WTC11 (cell line): ENCODE data around the gene RNF169. TPM values are rescaled to one million over a fixed set of nuclear protein-coding genes. Genes with fewer than 3 reads are reported as not detected.

Source experiments
- ATAC-seq: fragments of 200-7000 bp; cut with Tn5 transposase; 2 replicates; pipeline ENCODE4 v1.10.0; 2021; ENCODE audit warnings: mild to moderate bottlenecking, moderate library complexity
- CTCF ChIA-PET: fragments of 300-600 bp; sonication (Branson Sonifier 250); formaldehyde crosslinking; loops from one replicate; lab custom pipeline; 2021; ENCODE audit warnings: antibody characterized with exemption; lab: Charles Lee
- POLR2A ChIA-PET: fragments of 350-600 bp; sonication (Branson Sonifier 250); formaldehyde crosslinking; loops from one replicate; lab custom pipeline; 2021; ENCODE audit warnings: antibody characterized with exemption; lab: Charles Lee
- DNase-seq: peaks from one replicate; pipeline ENCODE4 v3.0.0; 2021; ENCODE audit warnings: low spot score
- H3K27ac Mint-ChIP-seq: 2 replicates; pipeline ENCODE4 v1.8.0; 2021; ENCODE audit warnings: mixed read lengths
- H3K27me3 Mint-ChIP-seq: 2 replicates; pipeline ENCODE4 v1.8.0; 2021; ENCODE audit warnings: low read depth, mild to moderate bottlenecking, moderate library complexity, mixed read lengths
- H3K36me3 Mint-ChIP-seq: 2 replicates; pipeline ENCODE4 v1.8.0; 2021; ENCODE audit warnings: mixed read lengths
- H3K4me1 Mint-ChIP-seq: 2 replicates; pipeline ENCODE4 v1.8.0; 2022; ENCODE audit warnings: mixed read lengths
- H3K4me3 Mint-ChIP-seq: 2 replicates; pipeline ENCODE4 v1.8.0; 2021; ENCODE audit warnings: mild to moderate bottlenecking, moderate library complexity, mixed read lengths
- H3K9me3 Mint-ChIP-seq: 2 replicates; pipeline ENCODE4 v1.8.0; 2021; ENCODE audit warnings: mixed read lengths
- ATF3 ChIP-seq: sonication (generic); formaldehyde crosslinking; conservative IDR thresholded peaks from 2 replicates; pipeline ENCODE4 v1.8.1; 2022; ENCODE audit warnings: mild to moderate bottlenecking, missing genetic modification reagents
- CBFB ChIP-seq: sonication (generic); formaldehyde crosslinking; IDR thresholded peaks from 2 replicates; pipeline ENCODE4 v1.8.1; 2022; ENCODE audit warnings: mild to moderate bottlenecking, low read depth, missing genetic modification reagents
- ELF4 ChIP-seq: sonication (generic); formaldehyde crosslinking; IDR thresholded peaks from 2 replicates; pipeline ENCODE4 v1.8.1; 2022; ENCODE audit warnings: low read depth, mild to moderate bottlenecking, moderate library complexity, missing genetic modification reagents
- GABPB1 ChIP-seq: sonication (generic); formaldehyde crosslinking; IDR thresholded peaks from 2 replicates; pipeline ENCODE4 v1.8.1; 2023; ENCODE audit warnings: mild to moderate bottlenecking, missing genetic modification reagents
- GRHL2 ChIP-seq: fragments of 250-450 bp; sonication (Bioruptor Pico); IDR thresholded peaks from 2 replicates; pipeline ENCODE4 v1.8.0; 2022; ENCODE audit warnings: mild to moderate bottlenecking, moderate library complexity; ENCODE audit not compliant: insufficient replicate concordance, severe bottlenecking
- IRF1 ChIP-seq: sonication (generic); formaldehyde crosslinking; IDR thresholded peaks from 2 replicates; pipeline ENCODE4 v1.8.0; 2023; ENCODE audit warnings: missing genetic modification reagents
- IRF2 ChIP-seq: sonication (generic); formaldehyde crosslinking; IDR thresholded peaks from 2 replicates; pipeline ENCODE4 v1.8.0; 2022; ENCODE audit warnings: low read depth, missing genetic modification reagents, borderline replicate concordance
- JAZF1 ChIP-seq: fragments of 250-450 bp; sonication (Bioruptor Pico); IDR thresholded peaks from 2 replicates; pipeline ENCODE4 v1.9.0; 2021; ENCODE audit warnings: moderate library complexity, mild to moderate bottlenecking, inconsistent platforms
- MAX ChIP-seq: sonication (generic); formaldehyde crosslinking; IDR thresholded peaks from 2 replicates; pipeline ENCODE4 v1.8.0; 2022; ENCODE audit warnings: mild to moderate bottlenecking, missing genetic modification reagents
- NFE2L1 ChIP-seq: sonication (generic); formaldehyde crosslinking; IDR thresholded peaks from 2 replicates; pipeline ENCODE4 v1.8.1; 2023; ENCODE audit warnings: missing genetic modification reagents
- NFYB ChIP-seq: sonication (generic); formaldehyde crosslinking; conservative IDR thresholded peaks from 2 replicates; pipeline ENCODE4 v1.8.0; 2022; ENCODE audit warnings: low read depth, missing genetic modification reagents
- PREB ChIP-seq: sonication (generic); formaldehyde crosslinking; IDR thresholded peaks from 2 replicates; pipeline ENCODE4 v1.8.1; 2022; ENCODE audit warnings: mild to moderate bottlenecking, missing genetic modification reagents, moderate library complexity, borderline replicate concordance
- ZNF121 ChIP-seq: sonication (generic); formaldehyde crosslinking; IDR thresholded peaks from 2 replicates; pipeline ENCODE4 v1.8.0; 2023; ENCODE audit warnings: missing genetic modification reagents
- ZNF281 ChIP-seq: sonication (generic); formaldehyde crosslinking; IDR thresholded peaks from 2 replicates; pipeline ENCODE4 v1.8.0; 2023; ENCODE audit warnings: mild to moderate bottlenecking, missing genetic modification reagents
- ZNF423 ChIP-seq: fragments of 250-450 bp; sonication (Bioruptor Pico); IDR thresholded peaks from 2 replicates; pipeline ENCODE4 v2.1.2; 2022; ENCODE audit warnings: mild to moderate bottlenecking, moderate library complexity
- ZNF532 ChIP-seq: fragments of 250-450 bp; sonication (Bioruptor Pico); IDR thresholded peaks from 2 replicates; pipeline ENCODE4 v1.9.0; 2021; ENCODE audit warnings: mild to moderate bottlenecking, borderline replicate concordance
- ZNF671 ChIP-seq: fragments of 250-450 bp; sonication (Bioruptor Pico); IDR thresholded peaks from 2 replicates; pipeline ENCODE4 v1.8.0; 2021; ENCODE audit warnings: mild to moderate bottlenecking
- ZSCAN18 ChIP-seq: fragments of 250-450 bp; sonication (Bioruptor Pico); IDR thresholded peaks from 2 replicates; pipeline ENCODE4 v2.1.2; 2022; ENCODE audit warnings: mild to moderate bottlenecking, moderate library complexity
- total RNA-seq: library from RNA; stranded (reverse); gene quantifications from 3 replicates; pipeline ENCODE4 v1.2.3, GENCODE V29; 2021

RNF169 gene
- total RNA-seq, 1 experiment from 2014 or later: 13.6 TPM

GRCh38 chr11:74720596-74721478, 27.8 kb upstream of the RNF169 start:
- Mint-ChIP-seq H3K36me3 (no peaks in the 10 kb centered on the region), H3K4me3 (no peak overlapping the region), H3K27me3 (peaks cover 34% of the 10 kb centered on the region), H3K27ac (no peak overlapping the region), H3K9me3 (no peaks in the 10 kb centered on the region), H3K4me1 (peaks cover 11% of the 10 kb centered on the region)
- TF ChIP-seq ZNF121 (CRISPR knock-in tag): no peak
- no peak for TF ChIP-seq ZNF532 (CRISPR knock-in tag)
- TF ChIP-seq MAX (CRISPR knock-in tag): peak; percentile 35; the same call in 1 of the 2 replicates
- TF ChIP-seq IRF1: no peak
- no peak for TF ChIP-seq ZNF423
- no peak for TF ChIP-seq IRF2
- CTCF ChIA-PET: interaction anchor here (0.6 to 13.9 kb wide), 6 partner anchors 9 to 37 kb away, joined by 3 to 263 read pairs (median 6); partner anchors contain the start of gene CHRDL2
- peak; percentile 70 for ATAC-seq
- no peak for DNase-seq
- POLR2A ChIA-PET: interaction anchor here (0.6 to 1.0 kb wide), 2 partner anchors 10 to 488 kb away, joined by 4 read pairs; no protein-coding TSS in a partner anchor

GRCh38 chr11:74721479-74721835, 27.2 kb upstream of the RNF169 start:
- POLR2A ChIA-PET: no interaction called here
- CTCF ChIA-PET: interaction anchor here (1.5 to 13.9 kb wide), 3 partner anchors 11 to 20 kb away, joined by 6 to 263 read pairs (median 11); no protein-coding TSS in a partner anchor
- Mint-ChIP-seq H3K27me3 (peaks cover 40% of the 10 kb centered on the region), H3K9me3 (no peaks in the 10 kb centered on the region), H3K4me1 (peaks cover 11% of the 10 kb centered on the region), H3K36me3 (no peaks in the 10 kb centered on the region), H3K27ac (no peak overlapping the region), H3K4me3 (no peak overlapping the region)
- ATAC-seq (no peak), DNase-seq (no peak)
- TF ChIP-seq IRF2 (no peak), NFYB (CRISPR knock-in tag) (no peak), ATF3 (CRISPR knock-in tag) (no peak), CBFB (CRISPR knock-in tag) (no peak), GRHL2 (CRISPR knock-in tag) (no peak), PREB (no peak), ZNF671 (no peak), NFE2L1 (CRISPR knock-in tag) (no peak), JAZF1 (CRISPR knock-in tag) (no peak), IRF1 (no peak), ZNF281 (CRISPR knock-in tag) (no peak), ZSCAN18 (CRISPR knock-in tag) (no peak), GABPB1 (CRISPR knock-in tag) (no peak), ELF4 (CRISPR knock-in tag) (no peak)
